GM19372 (cell line): Measurements from ENCODE around the gene MECR.

Experiments used
- ATAC-seq: cut with Tn5 transposase; IDR thresholded peaks from one replicate; pipeline ENCODE4 v1.9.1; 2021; ENCODE audit warnings: mild to moderate bottlenecking, low read depth, moderate library complexity; ENCODE audit not compliant: unreplicated experiment

Gene MECR

DNA sequence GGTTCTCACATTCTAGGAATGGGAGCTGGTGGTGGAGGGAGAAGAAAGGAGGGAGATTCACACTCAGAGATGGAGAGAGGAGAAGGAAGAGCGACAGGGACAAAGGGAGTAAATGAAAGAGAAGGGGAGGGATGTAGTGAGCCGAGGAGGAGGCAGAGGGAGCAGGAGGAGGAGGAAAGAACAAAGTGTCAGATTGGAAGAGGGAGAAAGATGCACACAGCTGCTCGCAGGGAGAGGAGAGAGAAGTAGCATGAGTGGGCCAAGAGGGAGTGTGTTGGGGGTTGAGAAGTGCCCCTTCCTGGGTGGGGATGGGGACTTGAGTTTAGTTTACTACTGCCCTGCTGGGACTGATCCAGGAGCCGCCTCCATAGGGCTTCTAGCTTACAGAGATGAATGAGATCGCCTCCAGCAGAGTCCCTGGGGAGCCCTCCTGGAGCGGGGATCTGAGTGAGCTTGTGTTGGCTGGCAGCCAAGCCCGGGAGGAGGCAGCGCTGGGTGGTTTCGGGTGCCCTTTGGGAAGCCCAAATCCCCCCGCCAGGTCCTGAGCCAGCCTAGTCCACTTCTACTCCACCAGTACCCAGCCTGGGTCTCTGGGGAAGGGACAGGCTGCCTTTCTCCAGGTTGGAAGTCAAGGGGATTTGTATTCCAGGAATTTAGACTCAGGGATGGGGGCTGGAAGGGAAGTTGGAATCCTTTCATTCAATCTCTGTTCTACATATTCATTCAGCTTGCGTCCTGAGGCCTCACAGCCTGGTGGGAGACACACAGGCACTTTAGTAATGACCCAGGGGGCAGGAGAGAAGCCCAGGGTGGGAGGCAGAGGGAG is 26.5 kb upstream of the MECR start:
- ATAC-seq: no peak

- no peak for ATAC-seq
Measured at GRCh38 chr1:29256394-29256793, 25.7 kb upstream of the MECR start.

- ATAC-seq: no peak
Measured at GRCh38 chr1:29255134-29255666, 24.5 kb upstream of the MECR start.

DNA sequence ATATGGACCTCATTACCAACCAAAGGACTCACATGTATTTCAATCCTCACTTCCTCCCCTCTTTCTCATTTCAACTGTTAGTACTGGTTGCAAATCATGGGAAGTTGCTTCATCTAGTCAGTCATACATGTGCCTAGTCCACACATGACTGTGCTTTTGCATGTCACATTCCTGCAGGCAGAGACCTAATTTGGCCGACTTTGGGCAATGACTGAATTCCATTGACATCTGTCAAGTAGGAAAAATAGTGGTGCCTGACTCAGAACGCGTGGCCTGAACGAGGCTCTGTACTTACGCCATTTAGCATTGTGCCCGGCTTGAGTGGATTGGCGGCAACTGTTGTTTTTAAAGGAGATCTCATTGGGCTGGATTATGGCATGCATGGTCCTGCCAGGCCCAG is 23.6 kb upstream of the MECR start:
- ATAC-seq: no peak

DNA sequence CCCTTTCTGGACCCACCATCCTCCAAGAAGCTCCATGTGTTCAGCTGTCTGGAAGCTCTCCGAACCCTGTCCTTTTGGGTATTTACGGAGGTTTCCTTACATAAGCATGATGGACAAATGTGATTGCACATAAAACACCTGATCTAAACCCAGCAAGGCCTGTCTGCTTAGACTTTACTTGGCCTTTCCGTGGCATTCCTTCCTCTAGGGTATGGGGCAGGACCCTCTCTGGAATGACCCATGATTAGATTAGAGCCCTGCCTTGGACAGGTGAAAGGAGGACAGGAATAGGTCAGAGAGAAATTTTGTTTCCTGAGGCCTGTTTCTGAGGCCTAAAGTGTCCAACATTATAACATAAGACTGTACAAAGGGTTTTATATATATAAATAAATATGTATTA is 22.4 kb upstream of the MECR start:
- ATAC-seq: no peak

GRCh38 chr1:29251164-29252124 is 20.7 kb upstream of the MECR start:
- ATAC-seq: no peak

- no peak for ATAC-seq
Measured at GRCh38 chr1:29249951-29250581, 19.3 kb upstream of the MECR start.

GRCh38 chr1:29249170-29249691 is 18.5 kb upstream of the MECR start:
- ATAC-seq: no peak

- no peak for ATAC-seq
Measured at GRCh38 chr1:29248409-29248808, 17.7 kb upstream of the MECR start.

GRCh38 chr1:29247571-29248273 is 17.0 kb upstream of the MECR start:
- ATAC-seq: no peak

DNA sequence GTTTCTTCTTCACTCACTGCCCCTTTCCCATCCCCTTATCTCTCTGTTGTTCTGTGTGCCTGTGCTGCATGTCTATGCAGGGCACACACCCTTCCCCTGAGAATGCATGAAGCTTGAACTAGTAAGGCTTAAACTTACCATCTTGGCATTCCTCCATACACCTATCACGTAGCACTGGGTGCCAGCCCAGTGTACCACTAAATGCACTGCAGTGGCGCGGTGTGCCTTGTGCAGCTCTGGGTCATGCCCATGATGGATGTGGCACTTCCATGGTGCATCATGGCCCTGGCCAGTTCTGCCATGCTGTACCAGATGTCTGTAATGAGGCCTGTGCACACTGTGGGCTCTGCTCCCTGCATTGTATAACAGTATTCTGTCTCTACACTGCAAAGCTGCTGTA is 16.3 kb upstream of the MECR start:
- ATAC-seq: no peak

GRCh38 chr1:29245876-29246275 is 15.1 kb upstream of the MECR start:
- ATAC-seq: no peak

GRCh38 chr1:29245261-29245660 is 14.5 kb upstream of the MECR start:
- no peak for ATAC-seq

- ATAC-seq: no peak
Measured at GRCh38 chr1:29243871-29244200, 13.1 kb upstream of the MECR start.

DNA sequence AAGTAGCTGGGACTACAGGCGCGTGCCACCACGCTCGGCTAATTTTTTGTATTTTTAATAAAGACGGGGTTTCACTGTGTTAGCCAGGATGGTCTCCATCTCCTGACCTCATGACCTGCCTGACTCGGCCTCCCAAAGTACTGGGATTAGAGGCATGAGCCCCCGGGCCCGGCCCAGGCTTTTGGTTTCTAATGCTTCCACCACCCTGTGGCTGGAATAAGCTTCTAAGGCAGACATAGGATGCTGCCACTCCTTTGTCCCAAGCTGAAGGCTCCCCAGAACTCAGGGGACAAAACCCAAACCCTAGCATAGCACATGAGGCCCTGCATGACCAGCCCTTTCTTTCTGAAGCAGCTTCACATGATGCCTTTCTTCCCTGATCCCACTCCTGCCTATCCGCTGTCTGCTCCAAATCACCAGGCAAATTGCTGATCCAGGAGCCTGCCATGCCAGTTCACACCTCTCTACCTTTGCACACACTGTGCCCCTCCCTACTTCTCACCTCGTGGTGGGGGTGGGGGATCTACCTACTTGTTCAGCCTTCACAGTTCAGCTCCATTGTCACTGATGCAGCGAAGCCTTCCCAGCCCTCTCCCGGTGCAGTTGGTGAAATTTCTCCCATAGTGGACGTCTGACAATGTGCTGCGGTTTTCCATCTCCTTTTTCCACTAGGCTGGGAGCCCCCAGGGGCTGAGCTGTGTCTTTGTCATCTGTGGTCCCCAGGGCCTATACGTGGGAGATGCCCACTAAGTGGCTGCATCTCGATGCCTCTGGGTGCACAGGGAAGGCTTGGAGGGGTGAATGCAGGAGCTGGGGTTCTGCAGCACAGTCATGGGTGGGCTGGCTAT is 12.5 kb upstream of the MECR start:
- no peak for ATAC-seq

- no peak for ATAC-seq
Measured at GRCh38 chr1:29240986-29241385, 10.3 kb upstream of the MECR start.

GRCh38 chr1:29240400-29240837 is 9.7 kb upstream of the MECR start:
- ATAC-seq: no peak

DNA sequence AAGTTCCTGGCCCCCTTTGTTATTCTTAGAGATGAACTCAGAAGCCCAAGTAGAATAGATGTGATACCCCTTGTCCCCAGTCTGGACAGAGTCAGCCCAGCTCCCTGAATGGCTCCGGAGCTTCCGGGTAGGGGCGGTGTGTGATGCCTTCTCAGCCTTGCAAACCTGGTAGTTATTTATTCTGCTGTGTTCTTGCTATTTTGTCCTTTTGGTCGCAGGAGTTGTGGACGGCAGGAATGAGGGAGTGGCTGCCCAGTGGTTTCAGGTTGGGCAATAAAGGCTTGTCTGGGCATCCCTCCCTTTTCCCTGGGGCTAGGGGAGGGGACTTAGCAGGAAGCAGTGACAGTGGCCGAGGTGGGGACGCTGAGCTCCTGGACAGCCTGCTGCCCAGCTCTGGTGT is 8.4 kb upstream of the MECR start:
- no peak for ATAC-seq

DNA sequence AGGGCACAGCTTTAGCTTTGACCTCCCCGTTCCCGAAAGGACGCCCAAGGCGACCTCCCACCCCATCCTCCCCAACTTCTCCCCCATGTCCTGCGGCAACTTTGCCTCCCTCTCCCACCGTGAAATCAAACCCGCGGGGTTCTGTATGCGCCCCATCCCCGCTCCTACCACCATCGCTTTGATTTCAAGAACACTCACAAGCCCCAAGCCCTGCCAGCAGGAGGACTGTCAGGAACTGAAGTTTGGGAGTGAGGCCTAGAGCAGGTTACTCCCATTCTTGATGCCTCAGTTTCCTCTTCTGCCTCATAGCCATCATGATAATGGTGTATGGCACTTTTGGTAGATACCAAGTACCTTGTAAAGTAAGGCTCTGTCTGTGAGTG is 7.9 kb upstream of the MECR start:
- ATAC-seq: no peak
